ENCODE data around the gene SUSD6.
"Not testable (repeated sequence)": the region's sequence is repeated elsewhere in the genome, so short reads cannot be mapped to it uniquely, and the experiment has no call there.

Gene SUSD6

GRCh38 chr14:69591317-69591716, 20.1 kb upstream of the SUSD6 start:
- FAIRE-seq (peak; percentile 90), DNase-seq (ENCODE audit: low spot score) (no peak)

GRCh38 chr14:69593018-69593677, 18.2 kb upstream of the SUSD6 start:
- FAIRE-seq (peak; percentile 67), DNase-seq (ENCODE audit: low spot score) (peak; percentile 44)

GRCh38 chr14:69594846-69595245, 16.6 kb upstream of the SUSD6 start:
- no peak for FAIRE-seq

GRCh38 chr14:69595336-69595735, 16.1 kb upstream of the SUSD6 start:
- no peak for FAIRE-seq
- DNase-seq (ENCODE audit: low spot score) = no peak

More at GRCh38 chr14:69594846-69595245, 16.6 kb upstream of the SUSD6 start:
- DNase-seq (ENCODE audit: low spot score) = no peak

- DNase-seq (ENCODE audit: low spot score); FAIRE-seq: not testable (repeated sequence)
Observed at GRCh38 chr14:69599431-69599830, 12.0 kb upstream of the SUSD6 start.

- FAIRE-seq (no peak), DNase-seq (ENCODE audit: low spot score) (no peak)
Observed at GRCh38 chr14:69600304-69600891, 11.0 kb upstream of the SUSD6 start.

GRCh38 chr14:69605738-69606137, 5.7 kb upstream of the SUSD6 start:
- FAIRE-seq (peak; percentile 35), DNase-seq (ENCODE audit: low spot score) (no peak)

GRCh38 chr14:69606258-69607184, 4.9 kb upstream of the SUSD6 start:
- DNase-seq (ENCODE audit: low spot score) (no peak), FAIRE-seq (no peak)

- FAIRE-seq = peak; percentile 61
- no peak for DNase-seq (ENCODE audit: low spot score)
Observed at GRCh38 chr14:69610020-69610873, 1.1 kb upstream of the SUSD6 start.

- no peak for DNase-seq (ENCODE audit: low spot score)
- no peak for FAIRE-seq
Observed at GRCh38 chr14:69610874-69611171, 573 bp upstream of the SUSD6 start.

GRCh38 chr14:69612014-69612782, 802 bp downstream of the SUSD6 start:
- FAIRE-seq (no peak), DNase-seq (ENCODE audit: low spot score) (peak; percentile 68)

- no peak for DNase-seq (ENCODE audit: low spot score)
- FAIRE-seq = no peak
Observed at GRCh38 chr14:69612783-69613130, 1.4 kb downstream of the SUSD6 start.

GRCh38 chr14:69613312-69614073, 2.1 kb downstream of the SUSD6 start:
- no peak for DNase-seq (ENCODE audit: low spot score)
- peak; percentile 72 for FAIRE-seq

GRCh38 chr14:69614592-69614991, 3.2 kb downstream of the SUSD6 start:
- DNase-seq (ENCODE audit: low spot score) = no peak

GRCh38 chr14:69615121-69615495, 3.7 kb downstream of the SUSD6 start:
- DNase-seq (ENCODE audit: low spot score) = no peak
- no peak for FAIRE-seq

More at GRCh38 chr14:69614592-69614991, 3.2 kb downstream of the SUSD6 start:
- no peak for FAIRE-seq

GRCh38 chr14:69615496-69616407, 4.4 kb downstream of the SUSD6 start:
- DNase-seq (ENCODE audit: low spot score) (no peak), FAIRE-seq (no peak)

GRCh38 chr14:69616408-69616773, 5.0 kb downstream of the SUSD6 start:
- FAIRE-seq (no peak), DNase-seq (ENCODE audit: low spot score) (no peak)

- FAIRE-seq (peak; percentile 61), DNase-seq (ENCODE audit: low spot score) (no peak)
Observed at GRCh38 chr14:69617796-69618195, 6.4 kb downstream of the SUSD6 start.

GRCh38 chr14:69619012-69619411, 7.6 kb downstream of the SUSD6 start:
- no peak for FAIRE-seq
- no peak for DNase-seq (ENCODE audit: low spot score)

All from urothelium cell line (cell line).